ENCODE results near the gene VWC2L.
A peak's percentile ranks its signal among the peaks of the same experiment; 100 is the strongest.

Gene VWC2L

DNA sequence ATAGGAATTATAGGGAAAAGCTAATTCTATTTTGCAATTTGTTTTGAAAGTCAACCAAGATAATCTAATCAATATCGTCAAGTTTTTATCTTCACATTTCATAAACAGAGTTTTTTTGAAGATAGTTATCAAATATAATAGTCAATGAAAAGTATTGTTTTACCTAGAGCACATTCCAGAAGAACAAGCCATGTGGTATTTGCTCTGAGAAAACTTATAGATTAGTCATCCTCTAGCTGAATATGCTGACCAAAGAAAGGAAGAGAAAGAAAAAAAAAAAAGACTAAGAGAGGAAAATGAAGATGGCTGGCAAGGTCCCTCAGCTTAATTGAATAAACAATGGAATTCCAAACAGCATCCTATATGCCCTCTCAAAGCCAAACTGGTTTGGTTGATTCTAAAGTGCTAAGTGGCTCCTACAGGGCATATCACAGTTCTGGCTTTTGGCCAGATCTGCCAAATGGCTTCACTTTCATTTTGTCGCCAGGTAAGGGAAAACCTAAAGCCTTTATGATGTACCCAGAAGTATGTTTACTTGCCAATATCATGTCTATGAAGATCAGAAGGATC is 132.6 kb downstream of the VWC2L start:
- DNase-seq: no peak

DNA sequence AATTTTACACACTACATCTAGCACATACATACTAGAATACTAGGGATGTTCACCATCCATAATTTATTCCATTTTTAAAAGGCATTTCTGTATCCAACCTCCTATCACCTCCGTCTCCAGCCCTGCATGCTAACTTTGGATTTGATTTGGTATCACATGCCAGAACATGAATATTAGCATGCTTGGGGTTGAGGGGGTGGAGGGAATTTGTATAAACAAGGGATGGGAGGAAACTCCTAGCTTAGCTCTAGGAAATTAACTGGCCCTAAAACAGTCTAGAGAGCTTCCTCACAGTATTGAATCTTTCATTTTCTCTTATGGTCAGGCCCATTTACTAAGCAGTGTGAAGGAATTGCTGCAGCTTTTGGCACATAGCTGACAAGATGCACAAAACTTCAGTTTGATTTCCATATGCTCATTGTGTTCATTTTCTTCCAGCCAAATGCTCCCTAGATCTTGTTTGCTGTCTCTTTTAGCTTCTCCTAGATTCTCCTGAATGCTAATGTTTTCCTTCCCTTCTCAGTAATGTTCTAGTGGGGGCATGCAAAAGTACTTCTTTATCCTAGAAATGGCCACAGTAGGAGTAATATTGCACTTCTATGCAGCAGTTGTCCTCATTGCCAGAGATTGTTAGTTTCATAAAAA is 135.2 kb downstream of the VWC2L start:
- DNase-seq: no peak

DNA sequence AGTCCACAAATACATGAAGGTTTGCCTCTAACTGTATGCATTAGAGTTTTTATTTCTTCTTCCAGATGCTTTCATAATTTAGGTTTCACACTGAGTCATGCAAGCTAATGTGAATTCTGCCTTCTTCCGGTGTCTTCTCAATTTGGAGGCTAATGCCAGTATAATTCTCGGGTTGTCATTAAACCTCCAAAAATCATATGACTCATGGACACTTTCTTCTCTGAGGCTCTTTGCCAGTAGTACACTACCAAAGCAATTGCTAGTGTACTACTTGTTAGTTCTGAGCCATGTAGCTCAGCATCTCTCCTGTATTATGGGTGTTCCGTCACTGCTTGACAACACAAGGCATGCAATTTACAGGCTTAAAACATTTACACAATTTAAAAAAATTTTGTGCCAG is 137.1 kb downstream of the VWC2L start:
- DNase-seq: no peak

DNA sequence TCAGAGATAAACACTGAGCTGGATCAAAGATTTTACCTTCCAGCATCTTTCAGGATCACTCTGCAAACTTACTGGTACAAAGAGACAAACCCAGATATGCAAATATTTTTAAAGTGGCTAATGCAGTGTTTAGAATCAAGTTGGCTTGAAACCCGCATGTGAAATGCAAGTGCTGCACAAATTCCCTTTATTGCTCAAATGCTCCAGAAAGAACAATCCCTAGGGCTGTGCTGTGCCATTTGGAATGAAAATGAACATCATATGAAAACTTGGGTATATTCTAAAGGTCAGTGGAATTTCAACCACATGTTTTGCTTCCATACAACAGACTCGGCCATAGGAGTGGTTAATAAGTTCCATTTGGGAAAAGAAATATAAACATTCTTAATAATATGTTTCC is 139.1 kb downstream of the VWC2L start:
- no peak for DNase-seq

DNA sequence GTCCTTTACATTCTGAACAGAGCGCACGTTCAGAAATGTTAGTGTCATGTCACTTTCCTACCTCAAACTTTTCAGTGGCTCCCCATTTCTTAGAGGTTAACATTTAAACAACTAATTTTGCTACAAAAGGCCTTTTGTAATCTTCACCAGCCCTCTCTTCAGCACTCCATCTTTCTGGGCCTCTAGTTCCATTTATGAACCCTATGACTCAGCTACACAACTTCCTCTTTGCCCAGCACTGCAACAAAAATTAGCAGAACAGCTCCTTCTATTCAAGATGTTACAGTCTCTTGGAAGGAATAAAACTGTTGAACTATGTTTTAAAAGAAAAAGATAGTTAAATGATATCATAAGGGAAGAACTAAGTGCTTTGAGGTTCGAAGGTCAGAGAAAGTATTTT is 139.9 kb downstream of the VWC2L start:
- peak; percentile 15 for DNase-seq

DNA sequence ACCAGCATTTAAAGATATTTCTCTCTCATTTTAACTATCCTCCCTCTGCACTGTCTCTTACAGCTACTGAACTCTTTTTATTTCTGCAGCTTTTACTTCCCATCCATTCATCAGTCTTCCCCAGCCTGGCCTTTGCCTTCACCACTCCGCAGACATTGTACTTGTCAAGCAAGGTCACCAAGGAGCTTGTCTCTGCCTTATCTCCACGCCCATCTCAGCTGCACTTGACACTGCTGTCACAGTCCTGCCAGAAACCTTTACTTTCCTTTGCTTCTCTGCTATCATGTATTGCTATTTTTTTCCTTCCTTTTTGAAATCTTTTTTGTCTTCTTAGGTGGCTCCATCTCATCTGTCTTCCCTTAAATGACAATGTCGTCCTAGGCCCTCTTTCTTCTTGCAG is 147.0 kb downstream of the VWC2L start:
- DNase-seq: no peak

DNA sequence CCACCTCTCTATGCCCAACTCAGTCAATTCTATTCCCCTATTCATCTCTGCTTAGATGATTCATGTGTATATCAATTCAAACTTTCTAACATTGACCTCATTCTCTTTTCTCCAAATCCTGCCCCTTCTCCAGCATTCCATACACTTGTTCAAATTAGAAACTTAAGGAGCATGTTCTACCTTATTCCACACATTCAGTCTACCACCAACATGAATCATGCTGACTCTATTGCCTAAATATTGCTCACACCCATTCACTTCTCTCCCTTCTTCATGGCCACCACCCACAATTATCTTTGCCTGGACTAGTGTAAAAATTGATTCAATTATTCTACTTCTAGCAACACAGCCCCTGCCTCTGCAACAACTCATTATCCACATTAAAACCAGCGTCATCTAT is 147.5 kb downstream of the VWC2L start:
- no peak for DNase-seq

DNA sequence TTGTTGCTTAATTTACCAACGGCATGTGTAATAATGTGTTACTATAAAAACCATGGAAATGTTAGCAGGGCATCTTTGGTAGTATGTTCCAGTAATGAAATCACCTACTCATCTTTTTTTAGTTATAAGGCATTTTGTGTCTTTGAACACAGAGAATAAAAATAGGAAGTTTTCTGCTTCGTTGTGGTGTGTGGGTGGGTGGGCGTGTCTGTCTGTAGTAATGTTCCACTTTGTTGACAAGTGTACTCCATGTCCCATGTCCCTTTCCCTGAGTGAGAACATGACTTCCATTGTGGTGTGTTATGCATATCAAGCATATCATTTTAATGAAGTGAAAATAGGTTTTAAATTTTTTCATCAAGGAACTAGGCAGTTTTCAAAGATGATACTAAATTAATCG is 149.3 kb downstream of the VWC2L start:
- no peak for DNase-seq

DNA sequence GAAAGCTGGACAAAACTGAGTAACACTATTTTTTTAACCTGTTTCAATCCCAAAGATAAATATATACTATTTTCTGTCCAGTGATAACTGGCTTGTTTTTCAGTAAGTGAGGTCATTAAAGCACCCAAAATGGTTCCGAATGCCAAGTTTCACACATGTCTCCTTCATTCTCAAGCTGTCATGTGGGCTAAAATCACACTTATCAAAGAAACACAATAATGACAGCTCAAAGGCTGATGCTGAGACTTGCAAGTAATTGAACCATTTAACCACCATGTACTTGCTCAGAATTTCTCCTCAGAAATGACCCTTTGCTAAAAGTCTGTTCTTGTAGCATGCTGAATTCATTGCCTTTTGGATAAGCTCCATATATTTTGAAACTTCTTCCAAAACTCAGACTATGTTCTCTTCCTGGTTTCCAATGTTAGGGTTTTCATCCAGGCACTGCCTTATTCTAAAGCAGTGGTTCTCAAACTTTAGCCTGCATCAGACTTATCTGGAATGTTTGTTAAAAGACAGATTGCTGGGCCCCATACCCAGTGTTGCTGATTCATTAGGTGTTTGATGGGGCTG is 149.8 kb downstream of the VWC2L start:
- no peak for DNase-seq

DNA sequence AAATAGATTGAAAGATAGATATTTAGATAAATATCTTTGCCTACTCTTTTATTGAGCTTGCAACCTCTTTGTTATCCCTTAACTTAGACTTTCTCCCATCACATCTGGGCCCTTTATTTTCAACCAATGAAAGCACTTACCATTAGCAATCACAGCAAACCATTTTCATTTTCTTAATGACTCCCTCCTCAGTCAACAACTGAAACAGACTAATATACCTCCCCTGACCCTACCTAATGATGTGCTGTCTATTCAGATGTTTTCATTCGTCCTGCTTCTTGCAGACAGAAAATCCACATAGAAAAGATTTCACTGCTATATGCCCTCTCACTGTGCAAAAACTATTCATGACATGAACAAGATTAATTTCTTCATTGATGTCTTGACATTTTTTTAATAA is 154.4 kb downstream of the VWC2L start:
- no peak for DNase-seq

DNA sequence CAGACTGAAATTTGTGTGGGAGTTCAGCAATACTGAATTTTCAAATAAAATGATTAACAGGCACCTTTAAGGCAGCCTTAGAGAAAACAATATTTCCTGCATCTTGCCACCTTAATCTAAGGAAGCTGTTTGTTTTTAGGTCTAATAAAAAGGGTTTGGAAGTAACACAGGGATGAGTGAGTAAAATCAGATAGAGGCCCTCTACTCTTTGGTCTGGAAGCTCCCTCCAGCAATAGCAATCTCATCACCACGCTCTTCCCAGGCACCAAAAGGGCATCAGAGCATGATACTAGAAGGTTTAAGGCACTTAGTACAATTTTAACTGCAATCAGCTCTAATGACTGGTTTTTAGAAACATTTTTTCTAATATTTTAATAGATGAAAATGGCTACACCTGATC is 155.6 kb downstream of the VWC2L start:
- no peak for DNase-seq

DNA sequence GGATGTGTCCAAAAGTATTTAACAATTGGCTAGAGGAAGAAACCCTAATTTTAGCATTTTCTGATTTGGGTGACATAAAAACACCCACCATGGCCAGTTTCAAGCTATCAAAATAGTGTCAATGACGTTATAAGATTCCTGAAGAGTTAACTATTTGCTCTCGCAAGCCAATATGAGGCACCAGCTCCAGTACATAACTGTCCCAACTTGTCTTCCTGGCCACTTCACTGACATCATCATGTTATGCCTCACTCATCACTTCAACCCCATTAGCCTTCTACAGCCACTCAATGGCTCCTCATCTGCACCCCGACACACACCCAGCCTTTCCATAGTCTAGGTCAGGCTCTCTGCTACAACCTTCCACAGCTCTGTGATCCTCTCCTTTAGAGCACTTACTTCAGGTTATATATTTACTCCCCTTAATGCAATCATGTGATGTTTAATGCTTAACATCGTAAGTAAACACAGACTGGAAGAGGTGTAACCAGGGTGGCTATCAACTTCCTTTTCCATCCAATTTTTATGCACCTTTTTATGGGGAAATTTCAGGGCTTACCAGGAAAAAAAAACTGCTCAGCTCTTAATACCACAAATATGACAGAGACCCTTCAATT is 158.7 kb downstream of the VWC2L start:
- DNase-seq: no peak

DNA sequence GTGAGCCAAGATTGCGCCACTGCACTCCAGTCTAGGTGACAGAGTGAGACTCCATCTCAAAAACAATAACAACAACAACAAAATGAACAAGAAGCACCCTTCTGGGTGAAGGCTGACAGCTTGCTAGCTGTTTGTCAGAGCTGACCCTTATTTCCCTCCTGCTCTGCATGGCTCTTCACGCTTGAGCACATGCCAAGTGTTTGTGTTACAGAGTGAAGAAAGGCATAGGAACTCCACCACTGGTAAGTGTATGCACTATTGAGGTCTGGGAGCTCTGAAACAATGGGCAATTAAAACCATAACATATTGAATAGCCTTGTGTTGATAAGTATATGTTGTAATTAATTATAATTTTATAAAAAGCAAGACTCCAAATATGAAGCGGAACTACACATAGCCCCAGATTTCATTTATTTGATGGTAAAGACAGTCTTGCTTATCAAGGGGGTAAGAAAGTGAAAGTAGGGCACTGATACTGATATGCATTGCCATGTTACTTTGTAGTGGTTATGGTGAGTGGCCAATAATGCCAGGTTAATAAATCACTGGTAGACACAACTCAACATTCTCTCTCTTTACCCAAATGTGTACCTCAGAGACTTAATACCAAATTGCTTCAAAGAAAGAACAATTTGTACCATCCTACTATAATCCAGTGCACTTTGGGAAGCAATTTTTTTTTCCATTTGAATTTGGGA is 163.4 kb downstream of the VWC2L start:
- DNase-seq: no peak

DNA sequence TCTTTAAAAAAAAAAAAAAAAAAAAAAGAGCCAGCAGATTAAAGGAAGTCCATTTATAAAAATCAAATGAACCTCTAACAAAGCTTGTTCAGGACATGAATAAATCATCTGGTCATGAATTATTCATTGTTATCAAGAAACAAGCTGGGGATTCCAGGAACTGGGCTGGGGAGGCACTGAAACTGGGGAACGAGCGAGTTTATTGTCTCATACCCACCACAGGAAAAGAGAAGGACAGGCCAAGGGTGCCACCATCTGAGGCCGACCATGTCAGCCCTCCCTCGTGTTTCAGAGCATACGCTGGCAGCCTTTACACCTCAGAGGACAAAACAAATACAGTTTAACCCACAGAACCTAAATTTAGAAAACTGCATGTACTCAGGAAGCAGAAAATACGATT is 164.2 kb downstream of the VWC2L start:
- no peak for DNase-seq

DNA sequence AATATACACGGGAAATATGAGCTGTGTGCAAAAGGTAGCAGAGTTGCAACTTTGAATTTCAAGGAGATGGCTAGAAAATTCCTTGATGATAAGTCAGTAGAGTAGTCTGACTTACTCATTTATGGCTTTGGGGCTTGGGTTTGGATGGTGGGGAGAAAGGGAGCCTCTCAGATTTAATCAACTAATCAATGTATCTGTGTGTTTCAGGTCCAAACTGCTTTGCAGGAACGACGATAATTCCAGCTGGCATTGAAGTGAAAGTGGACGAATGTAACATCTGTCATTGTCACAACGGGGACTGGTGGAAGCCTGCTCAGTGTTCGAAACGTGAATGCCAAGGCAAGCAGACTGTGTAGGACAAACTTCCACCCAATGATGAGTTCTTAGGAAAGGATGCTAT is 164.6 kb downstream of the VWC2L start:
- no peak for DNase-seq

DNA sequence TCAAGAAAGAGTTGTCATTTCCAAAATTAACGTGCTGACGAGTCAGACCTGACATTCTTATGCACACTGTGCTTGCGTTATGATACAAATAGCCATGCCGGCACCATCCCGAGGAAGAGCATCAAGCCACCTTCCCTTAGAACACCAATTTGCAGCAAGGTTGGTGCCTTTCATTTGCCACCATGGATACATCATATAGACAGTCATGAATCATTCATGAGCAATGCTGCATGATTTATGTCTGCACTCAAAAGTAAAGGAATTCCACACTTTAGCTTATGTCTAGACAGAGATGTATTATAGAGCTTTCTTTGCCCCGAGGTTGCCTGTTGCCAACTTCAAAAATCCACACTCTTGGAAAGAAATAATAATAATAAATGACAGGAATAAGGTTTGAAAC is 166.9 kb downstream of the VWC2L start:
- DNase-seq: no peak

DNA sequence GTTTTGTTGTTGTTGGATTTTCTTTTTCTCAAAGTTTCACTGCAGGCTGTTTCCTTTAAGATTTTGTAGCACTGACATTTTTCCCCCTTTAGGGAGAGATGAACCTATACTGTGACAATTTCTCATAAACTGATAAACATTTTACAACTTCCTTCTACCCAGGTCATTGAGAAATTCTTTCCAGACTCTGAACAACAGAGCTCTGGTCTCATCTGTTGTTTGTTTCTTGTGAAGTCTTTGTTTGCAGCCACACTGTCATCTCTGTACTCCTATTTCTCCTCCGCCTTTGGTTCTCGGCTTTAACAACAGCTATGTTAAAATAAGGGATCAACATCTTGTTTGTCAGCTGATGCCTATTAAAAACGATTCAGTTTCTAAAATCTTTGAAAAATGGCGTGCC is 167.6 kb downstream of the VWC2L start:
- DNase-seq: no peak

DNA sequence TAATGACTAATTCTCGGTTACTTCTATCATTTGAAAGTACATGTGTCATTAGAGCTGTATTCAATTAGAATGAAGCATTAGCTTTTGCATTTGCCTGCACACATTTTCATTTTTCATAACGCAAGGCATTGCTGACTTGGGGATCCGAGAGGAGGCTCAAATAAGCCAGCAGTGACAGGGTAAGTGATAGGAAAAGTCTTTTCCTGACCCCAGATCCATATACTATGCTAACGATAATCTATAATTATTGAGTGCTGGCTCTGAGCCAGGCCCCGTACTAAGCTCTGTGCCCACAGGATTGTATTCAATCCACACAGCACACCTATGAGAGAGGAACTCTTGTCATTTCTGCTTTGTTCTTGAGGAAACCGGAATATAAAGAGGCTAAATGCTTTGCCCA is 168.2 kb downstream of the VWC2L start:
- DNase-seq: no peak

DNA sequence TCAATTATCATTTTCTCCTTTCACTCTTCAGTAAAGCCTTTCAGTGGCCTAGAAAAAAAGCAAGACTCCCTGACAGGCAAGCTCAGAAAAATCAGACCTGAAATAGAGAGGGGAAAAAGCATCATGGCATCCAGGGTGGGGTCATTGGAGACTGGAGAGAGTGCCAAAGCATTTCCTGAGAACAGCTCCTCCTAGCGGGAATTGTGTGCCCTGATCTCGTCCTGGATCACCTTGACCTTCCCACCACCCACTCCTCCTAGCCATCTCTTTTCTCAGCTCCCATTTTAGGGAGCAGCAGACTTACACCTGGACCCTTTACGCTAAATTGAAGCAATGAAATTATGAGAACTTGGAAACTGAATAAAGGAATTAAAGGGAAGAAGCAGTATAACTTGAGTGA is 176.6 kb downstream of the VWC2L start:
- DNase-seq: peak; percentile 5

DNA sequence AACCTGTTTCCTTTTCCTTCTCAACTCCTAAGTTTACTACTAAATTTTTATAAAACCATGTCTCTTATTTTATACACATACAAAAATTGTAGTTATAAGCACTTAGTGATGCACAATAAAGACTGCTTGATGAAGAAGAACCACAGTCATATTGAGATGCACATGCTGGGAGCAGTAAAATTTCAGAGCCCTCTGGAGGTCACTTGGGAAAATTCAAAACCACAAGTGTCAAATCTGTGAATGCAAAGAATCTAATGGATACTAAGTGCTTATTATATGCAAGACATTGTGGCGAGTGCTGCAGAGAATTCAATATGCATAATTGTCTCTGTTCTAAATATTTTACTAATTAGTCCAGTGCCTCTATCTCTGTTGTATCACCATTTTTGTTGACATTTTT is 180.5 kb downstream of the VWC2L start:
- DNase-seq: peak; percentile 5

DNA sequence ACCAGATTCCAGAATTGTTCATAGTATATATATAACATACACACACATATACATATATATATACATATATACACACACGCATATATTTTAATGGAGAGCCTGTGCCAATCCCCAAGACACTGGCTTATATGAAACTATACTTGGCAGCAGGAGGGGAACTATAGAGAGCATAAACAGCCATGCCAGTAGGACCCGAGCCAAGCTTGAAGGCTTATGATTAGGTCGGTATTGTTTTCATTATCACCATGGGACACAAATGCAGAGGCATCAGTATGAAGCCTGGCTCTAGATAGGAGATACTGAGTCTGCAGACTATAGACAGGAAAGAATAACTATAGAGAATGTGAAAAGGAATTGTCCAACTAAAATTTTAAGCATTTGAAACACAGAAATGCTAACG is 181.2 kb downstream of the VWC2L start:
- no peak for DNase-seq

DNA sequence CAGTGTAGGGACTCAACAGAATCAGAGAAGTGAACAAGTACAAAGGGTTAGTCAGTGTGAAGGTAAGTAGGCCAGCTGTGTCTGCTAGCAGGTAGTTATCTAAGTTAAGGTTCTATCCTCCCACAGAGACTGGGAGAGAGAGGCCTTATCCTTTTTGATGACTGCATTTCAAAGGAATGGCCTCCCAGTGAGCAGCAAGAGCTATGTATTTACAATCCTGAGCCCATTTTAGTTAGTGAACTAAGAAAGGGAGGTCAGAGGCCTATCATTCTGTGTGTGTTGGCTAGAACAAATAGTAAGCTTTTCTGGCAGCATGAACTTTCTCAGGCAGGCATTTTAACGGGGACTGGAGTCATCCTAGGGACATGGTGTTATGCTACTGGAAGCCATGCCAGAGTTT is 182.9 kb downstream of the VWC2L start:
- no peak for DNase-seq

DNA sequence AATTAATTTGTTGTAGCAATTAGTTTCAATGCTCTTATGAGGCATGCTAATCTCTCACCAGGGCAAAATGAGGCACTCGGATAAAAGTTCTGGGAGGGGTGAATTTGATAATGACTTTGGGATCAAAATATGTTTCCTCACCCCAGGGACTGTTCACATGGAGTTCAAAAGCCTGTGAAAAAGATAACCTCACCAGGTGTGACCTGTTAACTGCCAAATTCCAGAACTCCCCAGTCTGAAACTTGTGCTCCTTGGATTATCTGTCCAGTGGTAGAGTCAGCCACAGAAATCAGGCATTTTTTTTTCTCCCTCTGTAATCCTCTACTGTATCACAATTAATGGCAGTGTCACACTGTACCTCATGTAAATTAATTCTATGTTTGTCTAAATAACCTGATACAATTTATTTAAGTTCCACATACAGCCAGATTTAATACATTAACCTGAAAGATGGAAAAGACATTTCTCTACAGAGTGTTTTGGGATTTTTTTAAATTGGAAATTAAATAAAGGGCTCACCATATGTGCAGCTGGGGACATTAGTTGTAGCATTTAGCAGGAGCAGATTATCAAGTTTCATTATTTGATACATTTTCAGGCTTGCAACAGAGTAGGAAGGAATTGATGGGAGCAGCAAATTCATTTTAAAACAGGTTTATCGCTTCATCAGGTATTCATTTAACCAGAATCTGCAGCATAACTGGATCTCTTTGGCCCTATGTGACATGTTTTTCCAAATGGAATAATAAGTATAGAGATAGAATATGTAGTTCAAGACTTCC is 191.2 kb downstream of the VWC2L start:
- no peak for DNase-seq
